HG02798 (cell line): Measurements from ENCODE around the gene PAX8.

Experiments used
- ATAC-seq: cut with Tn5 transposase; IDR thresholded peaks from one replicate; pipeline ENCODE4 v1.9.1; 2021; ENCODE audit warnings: mild to moderate bottlenecking; ENCODE audit not compliant: unreplicated experiment, poor library complexity

Gene PAX8

GRCh38 chr2:113175736-113176695 is 102.7 kb downstream of the PAX8 start:
- no peak for ATAC-seq

GRCh38 chr2:113175042-113175628 is 103.6 kb downstream of the PAX8 start:
- peak; percentile 70 for ATAC-seq

- ATAC-seq: no peak
These were observed 104.4 kb downstream of the PAX8 start for GRCh38 chr2:113174376-113174750.

- peak; percentile 85 for ATAC-seq
These were observed 105.0 kb downstream of the PAX8 start, which contains the start of gene PSD4 for GRCh38 chr2:113173542-113174375. PSD4 (plus strand) TSS chr2:113173971; CDS start chr2:113182457, 8,486 bp downstream.

GRCh38 chr2:113172721-113173541 is 105.8 kb downstream of the PAX8 start:
- ATAC-seq: no peak

- ATAC-seq: no peak
These were observed 107.2 kb downstream of the PAX8 start for GRCh38 chr2:113171334-113172075.

- no peak for ATAC-seq
These were observed 109.1 kb downstream of the PAX8 start for GRCh38 chr2:113169586-113169985.

- ATAC-seq: no peak
These were observed 109.7 kb downstream of the PAX8 start for GRCh38 chr2:113169002-113169530.

GRCh38 chr2:113167962-113168340 is 110.8 kb downstream of the PAX8 start:
- ATAC-seq: no peak

- no peak for ATAC-seq
These were observed 111.4 kb downstream of the PAX8 start for GRCh38 chr2:113167115-113167932.

GRCh38 chr2:113166187-113166645 is 112.5 kb downstream of the PAX8 start:
- no peak for ATAC-seq
